AG09309 (cell line): ENCODE data around the gene NKG7.
"Not testable (repeated sequence)": the region's sequence is repeated elsewhere in the genome, so short reads cannot be mapped to it uniquely, and the experiment has no call there.

ENCODE experiments used
- DNase-seq: peaks from one replicate; pipeline ENCODE4 v3.0.0-alpha.2; 2010; ENCODE audit warnings: low read depth
- H3K4me3 ChIP-seq: 2 replicates; pipeline ENCODE4 v1.5.1; 2011; ENCODE audit warnings: mild to moderate bottlenecking, low read depth, low read length, moderate library complexity; ENCODE audit not compliant: control insufficient read depth
- CTCF ChIP-seq: IDR thresholded peaks from 2 replicates; pipeline ENCODE4 v1.5.1; 2011; ENCODE audit warnings: mild to moderate bottlenecking, low read depth, low read length, inconsistent platforms; ENCODE audit not compliant: insufficient read depth, control insufficient read depth; ENCODE audit errors: missing control alignments

NKG7 gene

DNA sequence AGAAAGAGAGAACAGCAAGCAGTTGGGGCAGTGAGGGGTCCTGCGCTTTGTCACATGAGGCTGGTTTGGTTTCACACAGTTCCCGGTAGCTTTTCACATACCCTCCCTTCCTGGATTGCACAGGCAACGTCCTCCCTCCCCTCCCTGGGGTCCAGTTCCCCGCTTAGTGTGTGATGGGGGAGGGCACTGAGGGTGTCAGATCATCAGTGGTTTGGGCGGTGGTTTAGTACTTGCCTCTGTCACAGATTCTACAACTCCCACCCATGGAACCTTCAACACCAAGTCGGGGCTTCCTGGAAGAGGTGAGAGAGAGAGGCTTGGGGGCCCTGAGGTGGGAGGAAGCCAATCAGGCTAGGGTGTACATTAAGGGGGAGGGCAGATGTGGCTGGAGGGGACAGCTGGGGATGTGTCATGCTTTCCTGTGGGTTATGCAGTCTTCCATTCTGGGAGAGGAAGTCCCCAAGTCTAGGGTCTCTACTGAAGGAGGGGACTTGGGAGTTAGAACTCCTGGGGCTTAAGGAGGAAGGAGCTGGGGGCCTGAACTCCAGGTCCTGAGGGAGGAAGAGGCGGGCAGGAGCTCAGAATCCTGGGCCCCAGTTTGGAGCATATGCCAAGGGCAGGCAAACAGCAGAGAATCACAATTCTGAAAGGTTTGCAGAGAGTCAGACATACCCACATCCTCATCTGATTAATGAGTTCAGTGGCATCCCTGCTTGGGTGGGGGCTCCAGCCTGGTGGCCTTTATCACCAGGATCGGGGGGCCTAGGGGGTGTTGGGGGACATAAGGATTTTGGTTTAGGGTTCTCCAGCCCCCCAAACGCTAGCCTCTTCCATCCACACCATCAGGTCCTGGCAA is at the start of gene NKG7:
Gene NKG7, minus strand, starts transcription at position 6 of the 856 bp plus-strand sequence. CDS start 119 bp downstream, outside the sequence.
- no peak for TF ChIP-seq CTCF
- DNase-seq = no peak
- no peak within 1 kb of the TSS for H3K4me3 ChIP-seq

- TF ChIP-seq CTCF = peak; percentile 99
- DNase-seq = no peak
- no peak overlapping the region for H3K4me3 ChIP-seq
These were observed 49.6 kb upstream of the NKG7 start for GRCh38 chr19:51422053-51422448.

DNA sequence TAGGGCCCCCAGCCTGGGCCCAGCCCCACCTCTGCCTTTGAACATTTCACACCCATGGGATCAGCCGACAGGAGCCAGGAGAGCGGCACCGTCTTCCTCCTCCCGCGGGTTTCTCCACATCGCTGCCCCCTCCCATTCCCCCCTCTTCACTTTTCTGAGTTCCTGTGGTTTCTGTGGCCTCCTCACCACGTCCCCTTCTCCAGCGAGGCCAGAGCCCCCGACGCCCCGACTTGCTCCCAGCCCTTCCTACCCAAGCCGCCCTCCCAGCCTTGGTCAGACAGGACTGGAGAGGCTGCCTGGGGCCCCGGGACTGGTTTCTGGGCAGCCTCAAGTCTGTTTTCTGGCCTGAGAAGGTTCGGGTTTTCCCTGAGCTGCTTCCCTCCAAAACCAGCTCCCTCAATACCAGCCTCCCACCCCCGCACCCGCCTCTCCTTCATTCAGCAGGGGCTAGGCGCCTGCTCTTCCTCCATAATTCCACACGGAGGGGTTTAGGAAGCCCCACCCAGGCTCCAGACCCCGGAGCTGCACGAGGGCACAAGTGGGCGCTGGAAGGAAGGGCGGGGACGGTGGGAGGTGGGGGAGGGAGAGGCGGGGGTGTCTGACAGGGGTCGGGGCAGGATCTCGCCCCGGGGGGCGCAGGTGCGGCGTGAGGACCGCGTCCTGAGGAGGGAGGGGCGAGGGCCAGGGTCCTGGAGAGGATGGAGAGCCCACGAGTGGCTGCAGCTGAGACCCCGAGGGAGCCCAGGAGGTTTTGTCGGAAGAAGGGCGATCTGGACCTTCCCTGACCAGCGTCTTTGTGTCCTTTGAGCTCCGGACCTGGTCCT is 49.0 kb upstream of the NKG7 start:
- no peak for DNase-seq
- peak; percentile 4 for TF ChIP-seq CTCF
- H3K4me3 ChIP-seq = no peak overlapping the region

GRCh38 chr19:51420511-51420910 is 48.1 kb upstream of the NKG7 start:
- not testable (repeated sequence) for H3K4me3 ChIP-seq, DNase-seq

DNA sequence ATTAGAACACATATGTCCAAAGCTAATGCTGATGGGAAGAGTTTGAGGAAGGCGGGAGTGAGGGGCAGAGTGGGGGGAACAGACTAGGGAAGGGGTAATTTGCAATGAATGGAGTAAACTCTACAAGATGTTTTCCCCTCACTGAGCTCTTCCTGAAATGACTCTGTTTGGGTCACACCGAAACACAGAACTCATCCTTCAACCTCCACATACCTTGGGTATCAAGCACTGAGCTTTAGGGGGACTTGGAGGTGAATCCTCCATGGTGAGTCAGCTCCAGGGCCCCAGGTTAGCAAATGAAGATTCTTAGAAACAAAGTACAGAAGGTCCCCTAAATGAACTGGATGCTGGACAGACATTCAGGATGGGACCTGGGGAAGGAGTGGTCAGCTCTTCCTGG is 46.3 kb upstream of the NKG7 start:
- no peak for DNase-seq
- TF ChIP-seq CTCF = no peak
- H3K4me3 ChIP-seq = no peak overlapping the region

DNA sequence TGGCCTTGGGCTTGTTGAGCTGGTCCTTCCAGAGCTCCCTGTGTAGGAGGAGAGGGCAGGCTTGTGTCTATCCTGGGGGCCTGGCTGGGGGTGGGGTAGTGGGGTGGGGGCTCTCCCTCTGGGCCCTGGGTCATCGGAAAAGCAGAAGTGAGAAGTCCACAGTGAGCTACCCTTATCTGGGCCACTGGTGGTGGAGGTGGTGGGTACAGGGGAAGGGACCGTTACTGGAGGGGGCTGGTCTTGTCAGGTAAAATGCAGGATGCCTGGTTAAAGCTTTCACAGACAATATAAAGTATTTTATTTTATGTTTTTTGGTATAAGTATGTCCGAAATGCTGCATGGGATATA is 45.3 kb upstream of the NKG7 start:
- H3K4me3 ChIP-seq = no peak overlapping the region
- no peak for DNase-seq
- TF ChIP-seq CTCF = no peak
